Measurements from ENCODE around the gene GDPGP1.
A peak's percentile ranks its signal among the peaks of the same experiment; 100 is the strongest.
"Not testable (repeated sequence)": the region's sequence is repeated elsewhere in the genome, so short reads cannot be mapped to it uniquely, and the experiment has no call there.

The GDPGP1 gene

GRCh38 chr15:90234096-90234988 is at the start of gene GDPGP1:
Gene GDPGP1 (plus strand): TSS chr15:90234209. CDS start chr15:90240909, 6,700 bp downstream.
- DNase-seq (ENCODE audit: low read depth): peak; percentile 23

GRCh38 chr15:90184786-90185704 is 49.0 kb upstream of the GDPGP1 start:
- DNase-seq (ENCODE audit: low read depth): no peak

GRCh38 chr15:90187257-90187868 is 46.6 kb upstream of the GDPGP1 start:
- no peak for DNase-seq (ENCODE audit: low read depth)

GRCh38 chr15:90188065-90188464 is 45.9 kb upstream of the GDPGP1 start:
- not testable (repeated sequence) for DNase-seq (ENCODE audit: low read depth)

- peak; percentile 19 for DNase-seq (ENCODE audit: low read depth)
These were observed 44.9 kb upstream of the GDPGP1 start for GRCh38 chr15:90188914-90189748.

GRCh38 chr15:90189781-90190467 is 44.1 kb upstream of the GDPGP1 start:
- DNase-seq (ENCODE audit: low read depth): no peak

GRCh38 chr15:90190606-90191343 is 43.2 kb upstream of the GDPGP1 start:
- no peak for DNase-seq (ENCODE audit: low read depth)

GRCh38 chr15:90191344-90191687 is 42.7 kb upstream of the GDPGP1 start:
- no peak for DNase-seq (ENCODE audit: low read depth)

- DNase-seq (ENCODE audit: low read depth): peak; percentile 17
These were observed 42.1 kb upstream of the GDPGP1 start for GRCh38 chr15:90191794-90192509.

- DNase-seq (ENCODE audit: low read depth): no peak
These were observed 40.8 kb upstream of the GDPGP1 start for GRCh38 chr15:90192961-90193786.

GRCh38 chr15:90194655-90195054 is 39.4 kb upstream of the GDPGP1 start:
- DNase-seq (ENCODE audit: low read depth): no peak

GRCh38 chr15:90200534-90201129 is 33.4 kb upstream of the GDPGP1 start:
- no peak for DNase-seq (ENCODE audit: low read depth)

- peak; percentile 49 for DNase-seq (ENCODE audit: low read depth)
These were observed 32.7 kb upstream of the GDPGP1 start, which contains the start of gene SEMA4B for GRCh38 chr15:90201130-90201943. Gene SEMA4B (plus strand): TSS chr15:90201330. CDS start chr15:90201579, 249 bp downstream.

- DNase-seq (ENCODE audit: low read depth): no peak
These were observed 32.0 kb upstream of the GDPGP1 start for GRCh38 chr15:90201944-90202375.

GRCh38 chr15:90202929-90203328 is 31.1 kb upstream of the GDPGP1 start:
- no peak for DNase-seq (ENCODE audit: low read depth)

- DNase-seq (ENCODE audit: low read depth): no peak
These were observed 30.5 kb upstream of the GDPGP1 start for GRCh38 chr15:90203473-90203872.

- no peak for DNase-seq (ENCODE audit: low read depth)
These were observed 30.1 kb upstream of the GDPGP1 start for GRCh38 chr15:90203922-90204321.
